GM12891 (cell line): ENCODE measurements around the gene TRIM64C. TPM values are rescaled to one million over a fixed set of nuclear protein-coding genes. Genes with fewer than 3 reads are reported as not detected.
"Not testable (repeated sequence)": the region's sequence is repeated elsewhere in the genome, so short reads cannot be mapped to it uniquely, and the experiment has no call there.

Experiments used
- DNase-seq: peaks from one replicate; pipeline ENCODE4 v3.0.0; 2011; ENCODE audit warnings: low spot score; ENCODE audit not compliant: insufficient read length
- FAIRE-seq: peaks from 2 replicates; lab custom pipeline; 2011; peaks lifted over from hg19 to GRCh38; lab: Jason Lieb, UNC
- polyA plus RNA-seq: library from polyadenylated mRNA; unstranded; fragments of >200 nt; gene quantifications from one replicate; pipeline ENCODE4 v1.2.1, GENCODE V29; 2012; ENCODE audit warnings: low read depth, missing spikeins, inconsistent platforms; ENCODE audit not compliant: missing spikeins

Gene TRIM64C
- polyA plus RNA-seq, result not detected

- DNase-seq, FAIRE-seq: not testable (repeated sequence)
These were observed at the start of gene TRIM64C for GRCh38 chr11:49059012-49059411. TSS of gene TRIM64C (minus strand) at chr11:49059112. CDS start at chr11:49059112, 0 bp downstream.

- FAIRE-seq, DNase-seq: not testable (repeated sequence)
These were observed 43.4 kb upstream of the TRIM64C start for GRCh38 chr11:49102356-49102755.

GRCh38 chr11:49069897-49070296 is 11.0 kb upstream of the TRIM64C start:
- DNase-seq, FAIRE-seq: not testable (repeated sequence)

GRCh38 chr11:49049821-49050220 is 9.1 kb downstream of the TRIM64C start:
- DNase-seq, FAIRE-seq: not testable (repeated sequence)

GRCh38 chr11:49048229-49048628 is 10.7 kb downstream of the TRIM64C start:
- FAIRE-seq, DNase-seq: not testable (repeated sequence)

GRCh38 chr11:49028523-49028922 is 30.4 kb downstream of the TRIM64C start, which contains the start of gene TRIM49B:
TSS of gene TRIM49B (plus strand) at chr11:49028823. CDS start at chr11:49031600, 2,777 bp downstream.
- not testable (repeated sequence) for DNase-seq, FAIRE-seq
